HepG2 (cell line): ENCODE results near the gene VWA7. TPM values are rescaled to one million over a fixed set of nuclear protein-coding genes. Genes with fewer than 3 reads are reported as not detected.

Experiments used
- EEA1 ChIP-seq: sonication (generic); formaldehyde crosslinking; IDR thresholded peaks from 2 replicates; pipeline ENCODE4 v1.5.1; 2020; ENCODE audit warnings: mild to moderate bottlenecking, missing genetic modification reagents, borderline replicate concordance
- GATAD2A ChIP-seq: IDR thresholded peaks from 2 replicates; pipeline ENCODE4 v1.6.1; 2016
- HNRNPL ChIP-seq: fragments of 200-400 bp; formaldehyde crosslinking; IDR thresholded peaks from 2 replicates; pipeline ENCODE4 v1.6.1; 2017; ENCODE audit warnings: mild to moderate bottlenecking, low read depth, low read length
- JUND ChIP-seq: sonication (generic); formaldehyde crosslinking; IDR thresholded peaks from 2 replicates; pipeline ENCODE4 v1.8.0; 2022; ENCODE audit warnings: mild to moderate bottlenecking, missing genetic modification reagents
- KLF11 ChIP-seq: IDR thresholded peaks from 2 replicates; pipeline ENCODE4 v1.6.1; 2016; ENCODE audit warnings: missing compliant biosample characterization
- MIXL1 ChIP-seq: IDR thresholded peaks from 2 replicates; pipeline ENCODE4 v1.6.1; 2016
- NR2F6 ChIP-seq, 2 experiments: IDR thresholded peaks; 2 replicates each; pipeline ENCODE4 v1.6.1; 2016; ENCODE audit warnings: antibody characterized with exemption in 1 of 2, mild to moderate bottlenecking in 1 of 2
- POGZ ChIP-seq: sonication (generic); formaldehyde crosslinking; IDR thresholded peaks from 2 replicates; pipeline ENCODE4 v1.4.0; 2020; ENCODE audit warnings: mild to moderate bottlenecking, missing genetic modification reagents
- RFXAP ChIP-seq: sonication (generic); formaldehyde crosslinking; IDR thresholded peaks from 2 replicates; pipeline ENCODE4 v1.4.0; 2020; ENCODE audit warnings: missing genetic modification reagents, borderline replicate concordance
- RORA ChIP-seq: sonication (generic); formaldehyde crosslinking; IDR thresholded peaks from 2 replicates; pipeline ENCODE4 v1.5.0; 2020; ENCODE audit warnings: mild to moderate bottlenecking, missing genetic modification reagents, moderate library complexity
- ZFAT ChIP-seq: sonication (generic); formaldehyde crosslinking; conservative IDR thresholded peaks from 2 replicates; pipeline ENCODE4 v1.8.1; 2023; ENCODE audit warnings: missing genetic modification reagents, inconsistent platforms
- ZFY ChIP-seq: sonication (generic); formaldehyde crosslinking; IDR thresholded peaks from 2 replicates; pipeline ENCODE4 v1.4.0; 2020; ENCODE audit warnings: missing genetic modification reagents
- ZNF256 ChIP-seq: sonication (generic); formaldehyde crosslinking; conservative IDR thresholded peaks from 2 replicates; pipeline ENCODE4 v1.4.0; 2020; ENCODE audit warnings: missing genetic modification reagents
- ZNF274 ChIP-seq: sonication (generic); formaldehyde crosslinking; IDR thresholded peaks from 2 replicates; pipeline ENCODE4 v1.5.1; 2020; ENCODE audit warnings: mild to moderate bottlenecking, missing genetic modification reagents
- ZNF282 ChIP-seq: fragments of 450-650 bp; IDR thresholded peaks from 2 replicates; pipeline ENCODE4 v1.6.1; 2018; ENCODE audit not compliant: partially characterized antibody
- ZNF3 ChIP-seq: IDR thresholded peaks from 2 replicates; pipeline ENCODE4 v1.7.0; 2017; ENCODE audit warnings: inconsistent platforms
- ZNF30 ChIP-seq: sonication (generic); formaldehyde crosslinking; IDR thresholded peaks from 2 replicates; pipeline ENCODE4 v1.5.0; 2020; ENCODE audit warnings: mild to moderate bottlenecking, missing genetic modification reagents
- ZNF451 ChIP-seq: sonication (generic); formaldehyde crosslinking; IDR thresholded peaks from 2 replicates; pipeline ENCODE4 v1.5.0; 2020; ENCODE audit warnings: mild to moderate bottlenecking, missing genetic modification reagents
- ZNF724P ChIP-seq: sonication (generic); formaldehyde crosslinking; IDR thresholded peaks from 2 replicates; pipeline ENCODE4 v1.8.0; 2022; ENCODE audit warnings: missing genetic modification reagents, borderline replicate concordance
- ZSCAN21 ChIP-seq: sonication (generic); formaldehyde crosslinking; IDR thresholded peaks from 2 replicates; pipeline ENCODE4 v1.8.0; 2022; ENCODE audit warnings: mild to moderate bottlenecking, missing genetic modification reagents, moderate library complexity, borderline replicate concordance
- ZSCAN29 ChIP-seq: sonication (generic); formaldehyde crosslinking; conservative IDR thresholded peaks from 2 replicates; pipeline ENCODE4 v1.4.0; 2020; ENCODE audit warnings: mild to moderate bottlenecking, missing genetic modification reagents
- polyA plus RNA-seq, 8 experiments: library from polyadenylated mRNA; depleted of rRNA in 3 of 8; stranded (reverse) in 7 of 8; unstranded in 1 of 8; fragments of >200 nt; fragmentation: Illumina TruSeq in 4 of 8; extraction: Trizol in 4 of 8; gene quantifications; 2 replicates each; pipeline versions ENCODE4 v1.2.1 to v1.2.3, GENCODE V29; 2011 to 2016; ENCODE audit warnings: low read depth in 4 of 8, missing spikeins in 1 of 8, mixed read lengths in 1 of 8; ENCODE audit not compliant: insufficient read depth in 1 of 8
- total RNA-seq, 5 experiments: library from RNA; depleted of rRNA; stranded (reverse); fragments of >200 nt; fragmentation: Illumina TruSeq; extraction: Trizol; gene quantifications; 2 replicates each; pipeline ENCODE4 v1.2.3, GENCODE V29; 2016; ENCODE audit warnings: low read depth in 1 of 5
- TF ChIP-seq, protein P1 (sequence below): sonication (generic); formaldehyde crosslinking; IDR thresholded peaks from 2 replicates; pipeline ENCODE4 v1.5.1; 2020; ENCODE audit warnings: mild to moderate bottlenecking, moderate library complexity, missing genetic modification reagents
- TF ChIP-seq, protein P2 (sequence below): sonication (generic); formaldehyde crosslinking; IDR thresholded peaks from 2 replicates; pipeline ENCODE4 v1.4.0; 2020; ENCODE audit warnings: missing genetic modification reagents, borderline replicate concordance
- TF ChIP-seq, protein P3 (sequence below): sonication (generic); formaldehyde crosslinking; conservative IDR thresholded peaks from 2 replicates; pipeline ENCODE4 v1.8.0; 2022; ENCODE audit warnings: low read depth, missing genetic modification reagents

VWA7 gene
- total and polyA plus RNA-seq, 2 of the 13 experiments (the other 11 are each of a cell fraction or from before 2014, with no cell fraction given), result 0.86 to 3.3 TPM

DNA sequence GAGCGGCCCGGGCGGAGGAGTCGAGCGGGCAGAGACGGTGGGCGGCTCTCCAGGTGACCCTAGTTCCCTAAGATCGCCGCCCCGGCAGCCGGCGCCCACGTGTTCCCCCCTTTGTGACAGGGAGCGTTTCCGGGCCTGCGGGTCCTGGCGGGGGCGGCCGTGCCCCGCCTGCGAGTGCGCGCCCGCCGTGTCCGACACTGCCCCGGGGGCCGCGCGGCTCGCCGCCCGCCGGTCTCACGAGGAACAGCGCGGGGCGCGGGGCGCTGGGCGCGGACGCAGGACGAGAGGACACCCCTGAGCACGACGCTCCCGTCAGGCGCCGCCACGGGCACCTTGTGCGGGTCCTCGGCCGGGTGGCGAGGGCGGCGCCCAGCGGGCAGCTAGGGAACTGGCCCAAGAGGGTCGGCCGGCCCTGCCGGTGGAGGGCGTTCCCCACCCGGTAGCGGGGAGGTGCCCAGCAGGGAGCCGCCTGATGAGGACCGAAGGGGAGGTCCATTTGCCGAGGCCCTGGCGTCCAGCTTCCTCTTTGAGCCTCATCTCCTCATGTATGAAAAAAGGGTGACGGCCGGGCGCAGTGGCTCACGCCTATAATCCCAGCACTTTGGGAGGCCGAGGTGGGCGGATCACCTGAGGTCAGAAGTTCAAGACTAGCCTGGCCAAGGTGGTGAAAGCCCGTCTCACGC, 18.6 kb upstream of the VWA7 start, which contains the start of gene VARS1 (continued):
- TF ChIP-seq ZFY (CRISPR knock-in tag), result peak; percentile 76
- TF ChIP-seq ZNF30 (CRISPR knock-in tag), result no peak
- no peak for TF ChIP-seq HNRNPL
- peak; percentile 69; the same call in 1 of the 2 replicates for TF ChIP-seq ZNF274
- TF ChIP-seq MIXL1 (CRISPR knock-in tag), result peak; percentile 67; the same call in 1 of the 2 replicates
- TF ChIP-seq, protein P1, sequence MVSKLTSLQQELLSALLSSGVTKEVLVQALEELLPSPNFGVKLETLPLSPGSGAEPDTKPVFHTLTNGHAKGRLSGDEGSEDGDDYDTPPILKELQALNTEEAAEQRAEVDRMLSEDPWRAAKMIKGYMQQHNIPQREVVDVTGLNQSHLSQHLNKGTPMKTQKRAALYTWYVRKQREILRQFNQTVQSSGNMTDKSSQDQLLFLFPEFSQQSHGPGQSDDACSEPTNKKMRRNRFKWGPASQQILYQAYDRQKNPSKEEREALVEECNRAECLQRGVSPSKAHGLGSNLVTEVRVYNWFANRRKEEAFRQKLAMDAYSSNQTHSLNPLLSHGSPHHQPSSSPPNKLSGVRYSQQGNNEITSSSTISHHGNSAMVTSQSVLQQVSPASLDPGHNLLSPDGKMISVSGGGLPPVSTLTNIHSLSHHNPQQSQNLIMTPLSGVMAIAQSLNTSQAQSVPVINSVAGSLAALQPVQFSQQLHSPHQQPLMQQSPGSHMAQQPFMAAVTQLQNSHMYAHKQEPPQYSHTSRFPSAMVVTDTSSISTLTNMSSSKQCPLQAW (CRISPR knock-in tag), result peak; percentile 60
- peak; percentile 73; the same call in 1 of the 2 replicates for TF ChIP-seq ZSCAN29
- TF ChIP-seq ZSCAN21 (CRISPR knock-in tag), result peak; percentile 86; the same call in 1 of the 2 replicates
- TF ChIP-seq KLF11, result no peak
- peak; percentile 56; the same call in 1 of the 2 replicates for TF ChIP-seq ZNF451
- no peak for TF ChIP-seq ZNF3 (CRISPR knock-in tag)
- TF ChIP-seq GATAD2A (CRISPR knock-in tag), result peak; percentile 34; the same call in 1 of the 2 replicates
- TF ChIP-seq ZFAT (CRISPR knock-in tag), result 0 out of 2 replicates have a peak, but pooled peaks have one; percentile 71
- peak; percentile 88; the same call in 1 of the 2 replicates for TF ChIP-seq EEA1
- TF ChIP-seq, protein P2, sequence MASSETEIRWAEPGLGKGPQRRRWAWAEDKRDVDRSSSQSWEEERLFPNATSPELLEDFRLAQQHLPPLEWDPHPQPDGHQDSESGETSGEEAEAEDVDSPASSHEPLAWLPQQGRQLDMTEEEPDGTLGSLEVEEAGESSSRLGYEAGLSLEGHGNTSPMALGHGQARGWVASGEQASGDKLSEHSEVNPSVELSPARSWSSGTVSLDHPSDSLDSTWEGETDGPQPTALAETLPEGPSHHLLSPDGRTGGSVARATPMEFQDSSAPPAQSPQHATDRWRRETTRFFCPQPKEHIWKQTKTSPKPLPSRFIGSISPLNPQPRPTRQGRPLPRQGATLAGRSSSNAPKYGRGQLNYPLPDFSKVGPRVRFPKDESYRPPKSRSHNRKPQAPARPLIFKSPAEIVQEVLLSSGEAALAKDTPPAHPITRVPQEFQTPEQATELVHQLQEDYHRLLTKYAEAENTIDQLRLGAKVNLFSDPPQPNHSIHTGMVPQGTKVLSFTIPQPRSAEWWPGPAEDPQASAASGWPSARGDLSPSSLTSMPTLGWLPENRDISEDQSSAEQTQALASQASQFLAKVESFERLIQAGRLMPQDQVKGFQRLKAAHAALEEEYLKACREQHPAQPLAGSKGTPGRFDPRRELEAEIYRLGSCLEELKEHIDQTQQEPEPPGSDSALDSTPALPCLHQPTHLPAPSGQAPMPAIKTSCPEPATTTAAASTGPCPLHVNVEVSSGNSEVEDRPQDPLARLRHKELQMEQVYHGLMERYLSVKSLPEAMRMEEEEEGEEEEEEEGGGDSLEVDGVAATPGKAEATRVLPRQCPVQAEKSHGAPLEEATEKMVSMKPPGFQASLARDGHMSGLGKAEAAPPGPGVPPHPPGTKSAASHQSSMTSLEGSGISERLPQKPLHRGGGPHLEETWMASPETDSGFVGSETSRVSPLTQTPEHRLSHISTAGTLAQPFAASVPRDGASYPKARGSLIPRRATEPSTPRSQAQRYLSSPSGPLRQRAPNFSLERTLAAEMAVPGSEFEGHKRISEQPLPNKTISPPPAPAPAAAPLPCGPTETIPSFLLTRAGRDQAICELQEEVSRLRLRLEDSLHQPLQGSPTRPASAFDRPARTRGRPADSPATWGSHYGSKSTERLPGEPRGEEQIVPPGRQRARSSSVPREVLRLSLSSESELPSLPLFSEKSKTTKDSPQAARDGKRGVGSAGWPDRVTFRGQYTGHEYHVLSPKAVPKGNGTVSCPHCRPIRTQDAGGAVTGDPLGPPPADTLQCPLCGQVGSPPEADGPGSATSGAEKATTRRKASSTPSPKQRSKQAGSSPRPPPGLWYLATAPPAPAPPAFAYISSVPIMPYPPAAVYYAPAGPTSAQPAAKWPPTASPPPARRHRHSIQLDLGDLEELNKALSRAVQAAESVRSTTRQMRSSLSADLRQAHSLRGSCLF, result no peak; the same call in 1 of the 2 replicates
- no peak for TF ChIP-seq ZNF282
- no peak for TF ChIP-seq JUND
- no peak for TF ChIP-seq RORA (CRISPR knock-in tag)
- peak; percentile 72; the same call in 1 of the 2 replicates for TF ChIP-seq ZNF724P (CRISPR knock-in tag)
- TF ChIP-seq ZNF256 (CRISPR knock-in tag), result peak; percentile 52
- TF ChIP-seq POGZ (CRISPR knock-in tag), result peak; percentile 89
- TF ChIP-seq, protein P3, sequence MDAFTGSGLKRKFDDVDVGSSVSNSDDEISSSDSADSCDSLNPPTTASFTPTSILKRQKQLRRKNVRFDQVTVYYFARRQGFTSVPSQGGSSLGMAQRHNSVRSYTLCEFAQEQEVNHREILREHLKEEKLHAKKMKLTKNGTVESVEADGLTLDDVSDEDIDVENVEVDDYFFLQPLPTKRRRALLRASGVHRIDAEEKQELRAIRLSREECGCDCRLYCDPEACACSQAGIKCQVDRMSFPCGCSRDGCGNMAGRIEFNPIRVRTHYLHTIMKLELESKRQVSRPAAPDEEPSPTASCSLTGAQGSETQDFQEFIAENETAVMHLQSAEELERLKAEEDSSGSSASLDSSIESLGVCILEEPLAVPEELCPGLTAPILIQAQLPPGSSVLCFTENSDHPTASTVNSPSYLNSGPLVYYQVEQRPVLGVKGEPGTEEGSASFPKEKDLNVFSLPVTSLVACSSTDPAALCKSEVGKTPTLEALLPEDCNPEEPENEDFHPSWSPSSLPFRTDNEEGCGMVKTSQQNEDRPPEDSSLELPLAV (CRISPR knock-in tag), result 0 out of 2 replicates have a peak, but pooled peaks have one; percentile 35
- peak; percentile 83; the same call in 1 of the 2 replicates for TF ChIP-seq RFXAP (CRISPR knock-in tag)
- no peak for TF ChIP-seq NR2F6 (IDR thresholded peaks at IDR 0.05)
- peak; percentile 62 for TF ChIP-seq NR2F6 (CRISPR knock-in tag; IDR thresholded peaks at IDR 0.05)
